WTC11 (cell line): ENCODE results near the gene MEGF11. TPM values are rescaled to one million over a fixed set of nuclear protein-coding genes. Genes with fewer than 3 reads are reported as not detected.

Experiments
- ATAC-seq: fragments of 200-7000 bp; cut with Tn5 transposase; 2 replicates; pipeline ENCODE4 v1.10.0; 2021; ENCODE audit warnings: mild to moderate bottlenecking, moderate library complexity
- CTCF ChIA-PET: fragments of 300-600 bp; sonication (Branson Sonifier 250); formaldehyde crosslinking; loops from one replicate; lab custom pipeline; 2021; ENCODE audit warnings: antibody characterized with exemption; lab: Charles Lee
- POLR2A ChIA-PET: fragments of 350-600 bp; sonication (Branson Sonifier 250); formaldehyde crosslinking; loops from one replicate; lab custom pipeline; 2021; ENCODE audit warnings: antibody characterized with exemption; lab: Charles Lee
- DNase-seq: peaks from one replicate; pipeline ENCODE4 v3.0.0; 2021; ENCODE audit warnings: low spot score
- H3K27ac Mint-ChIP-seq: 2 replicates; pipeline ENCODE4 v1.8.0; 2021; ENCODE audit warnings: mixed read lengths
- H3K27me3 Mint-ChIP-seq: 2 replicates; pipeline ENCODE4 v1.8.0; 2021; ENCODE audit warnings: low read depth, mild to moderate bottlenecking, moderate library complexity, mixed read lengths
- H3K36me3 Mint-ChIP-seq: 2 replicates; pipeline ENCODE4 v1.8.0; 2021; ENCODE audit warnings: mixed read lengths
- H3K4me1 Mint-ChIP-seq: 2 replicates; pipeline ENCODE4 v1.8.0; 2022; ENCODE audit warnings: mixed read lengths
- H3K4me3 Mint-ChIP-seq: 2 replicates; pipeline ENCODE4 v1.8.0; 2021; ENCODE audit warnings: mild to moderate bottlenecking, moderate library complexity, mixed read lengths
- H3K9me3 Mint-ChIP-seq: 2 replicates; pipeline ENCODE4 v1.8.0; 2021; ENCODE audit warnings: mixed read lengths
- AFF4 ChIP-seq: sonication (generic); formaldehyde crosslinking; IDR thresholded peaks from 2 replicates; pipeline ENCODE4 v1.8.1; 2023; ENCODE audit warnings: mild to moderate bottlenecking, missing genetic modification reagents, borderline replicate concordance
- AR ChIP-seq: fragments of 250-450 bp; sonication (Bioruptor Pico); IDR thresholded peaks from 2 replicates; pipeline ENCODE4 v1.9.0; 2021; ENCODE audit warnings: mild to moderate bottlenecking
- CDX4 ChIP-seq: fragments of 250-450 bp; sonication (Bioruptor Pico); IDR thresholded peaks from 2 replicates; pipeline ENCODE4 v1.9.0; 2021; ENCODE audit warnings: moderate library complexity, mild to moderate bottlenecking, inconsistent platforms, borderline replicate concordance
- E2F5 ChIP-seq: sonication (generic); formaldehyde crosslinking; IDR thresholded peaks from 2 replicates; pipeline ENCODE4 v1.8.1; 2022; ENCODE audit warnings: mild to moderate bottlenecking, moderate library complexity, missing genetic modification reagents
- JUN ChIP-seq: sonication (generic); formaldehyde crosslinking; IDR thresholded peaks from 2 replicates; pipeline ENCODE4 v1.8.0; 2023; ENCODE audit warnings: mild to moderate bottlenecking, missing genetic modification reagents
- NFE2L1 ChIP-seq: sonication (generic); formaldehyde crosslinking; IDR thresholded peaks from 2 replicates; pipeline ENCODE4 v1.8.1; 2023; ENCODE audit warnings: missing genetic modification reagents
- NR2C2 ChIP-seq: sonication (generic); formaldehyde crosslinking; IDR thresholded peaks from 2 replicates; pipeline ENCODE4 v1.8.0; 2022; ENCODE audit warnings: mild to moderate bottlenecking, missing genetic modification reagents
- PRDM15 ChIP-seq: sonication (generic); formaldehyde crosslinking; IDR thresholded peaks from 2 replicates; pipeline ENCODE4 v1.8.0; 2022; ENCODE audit warnings: missing genetic modification reagents
- RELA ChIP-seq: sonication (generic); formaldehyde crosslinking; IDR thresholded peaks from 2 replicates; pipeline ENCODE4 v1.8.1; 2022; ENCODE audit warnings: missing genetic modification reagents, mild to moderate bottlenecking, borderline replicate concordance
- TCF7 ChIP-seq: sonication (generic); formaldehyde crosslinking; IDR thresholded peaks from 2 replicates; pipeline ENCODE4 v1.8.0; 2022; ENCODE audit warnings: mild to moderate bottlenecking, low read depth, missing genetic modification reagents, moderate library complexity
- ZNF121 ChIP-seq: sonication (generic); formaldehyde crosslinking; IDR thresholded peaks from 2 replicates; pipeline ENCODE4 v1.8.0; 2023; ENCODE audit warnings: missing genetic modification reagents
- ZNF138 ChIP-seq: sonication (generic); formaldehyde crosslinking; conservative IDR thresholded peaks from 2 replicates; pipeline ENCODE4 v1.8.1; 2022; ENCODE audit warnings: mild to moderate bottlenecking, moderate library complexity, missing genetic modification reagents
- ZNF232 ChIP-seq: sonication (generic); formaldehyde crosslinking; IDR thresholded peaks from 2 replicates; pipeline ENCODE4 v1.8.0; 2022; ENCODE audit warnings: mild to moderate bottlenecking, missing genetic modification reagents
- ZNF671 ChIP-seq: fragments of 250-450 bp; sonication (Bioruptor Pico); IDR thresholded peaks from 2 replicates; pipeline ENCODE4 v1.8.0; 2021; ENCODE audit warnings: mild to moderate bottlenecking
- total RNA-seq: library from RNA; stranded (reverse); gene quantifications from 3 replicates; pipeline ENCODE4 v1.2.3, GENCODE V29; 2021

Gene MEGF11
- total RNA-seq, 1 experiment from 2014 or later, result 3.3 TPM

- TF ChIP-seq CDX4 (CRISPR knock-in tag) (no peak), JUN (CRISPR knock-in tag) (no peak), RELA (CRISPR knock-in tag) (0 out of 2 replicates have a peak, but pooled peaks have one; percentile 7), AFF4 (CRISPR knock-in tag) (no peak)
Measured at GRCh38 chr15:66293419-66294156, 40.0 kb upstream of the MEGF11 start, which contains the start of gene DIS3L (continued).

GRCh38 chr15:66292571-66293418 is 39.2 kb upstream of the MEGF11 start:
- Mint-ChIP-seq H3K4me3 (peak overlapping the region; percentile 72), H3K4me1 (peaks cover 37% of the 10 kb centered on the region), H3K36me3 (peaks cover 6% of the 10 kb centered on the region; the same call in 1 of the 2 replicates), H3K27ac (no peak overlapping the region), H3K27me3 (no peaks in the 10 kb centered on the region), H3K9me3 (no peaks in the 10 kb centered on the region)
- POLR2A ChIA-PET, result interaction anchor here (1.6 kb wide), 1 partner anchor 9 kb away, joined by 3 read pairs; no protein-coding TSS in a partner anchor
- no peak for DNase-seq
- no peak for ATAC-seq
- TF ChIP-seq ZNF671 (CRISPR knock-in tag) (no peak), NFE2L1 (CRISPR knock-in tag) (no peak), NR2C2 (CRISPR knock-in tag) (no peak), JUN (CRISPR knock-in tag) (no peak), TCF7 (CRISPR knock-in tag) (no peak), ZNF232 (CRISPR knock-in tag) (0 out of 2 replicates have a peak, but pooled peaks have one; percentile 32), PRDM15 (CRISPR knock-in tag) (0 out of 2 replicates have a peak, but pooled peaks have one; percentile 9), ZNF121 (peak; percentile 45; the same call in 1 of the 2 replicates), ZNF138 (CRISPR knock-in tag) (no peak), E2F5 (CRISPR knock-in tag) (no peak), AR (no peak)
- CTCF ChIA-PET, result interaction anchor here (0.5 to 1.9 kb wide), 7 partner anchors 40 to 1029 kb away, joined by 3 to 8 read pairs (median 4); partner anchors contain the start of genes MEGF11 and SNAPC5
